ENCODE measurements around the gene WNT8A. TPM values are rescaled to one million over a fixed set of nuclear protein-coding genes. Genes with fewer than 3 reads are reported as not detected.

WNT8A gene
- total RNA-seq, 1 experiment from 2014 or later, result not detected

- no peaks in the 10 kb centered on the region for H3K4me1 ChIP-seq (ENCODE audit: control insufficient read depth, insufficient read depth, low read length)
- no TSS peak for BruUV-seq (replicated peaks)
- H3K27me3 ChIP-seq (ENCODE audit: control insufficient read depth, insufficient read depth, low read length), result peaks cover 3% of the 10 kb centered on the region; the same call in 1 of the 2 replicates
- no peak overlapping the region for H3K27ac ChIP-seq (ENCODE audit: low read length)
- H3K9me3 ChIP-seq (ENCODE audit: control insufficient read depth, insufficient read depth, low read depth, low read length), result no peaks in the 10 kb centered on the region
- intact Hi-C loops (cut with micrococcal nuclease; ENCODE audit: unreplicated experiment) (no loop called here), in situ Hi-C loops (cut with HindIII; ENCODE audit: low pct_unique_long_range_greater_than_20kb, low sequenced_read_pairs) (no loop called here)
- ChIA-PET POLR2A (no interaction called here), CTCF (no interaction called here)
- DNase-seq (ENCODE audit: low read depth, low spot score) (no peak), ATAC-seq (peak; percentile 60; the same call in 1 of the 2 replicates)
- H3K36me3 ChIP-seq (ENCODE audit: control insufficient read depth, insufficient read depth, low read length), result no peaks in the 10 kb centered on the region
- no peak overlapping the region for H3K4me3 ChIP-seq (ENCODE audit: low read depth in 2 of 2, low read length in 2 of 2)
- no peak for TF ChIP-seq REST (IDR thresholded peaks at IDR 0.05; ENCODE audit: insufficient read depth in 1 of 2, low read depth in 2 of 2, low read length in 1 of 2)
- no peak for TF ChIP-seq POLR2AphosphoS5 (IDR thresholded peaks at IDR 0.05; ENCODE audit: low read depth, low read length)
- no peak for TF ChIP-seq CTCF (IDR thresholded peaks at IDR 0.05)
- TF ChIP-seq TCF7L2 (IDR thresholded peaks at IDR 0.05; ENCODE audit: low read depth, low read length), result no peak
- no peak for TF ChIP-seq SIN3A (IDR thresholded peaks at IDR 0.05; ENCODE audit: borderline replicate concordance, insufficient read depth, low read depth, low read length)
Observed at GRCh38 chr5:138096997-138097828, 13.4 kb downstream of the WNT8A start.

GRCh38 chr5:138102454-138103318 lies 18.9 kb downstream of the WNT8A start:
- DNase-seq (ENCODE audit: low read depth, low spot score), result no peak
- Histone ChIP-seq H3K36me3 (ENCODE audit: control insufficient read depth, insufficient read depth, low read length) (no peaks in the 10 kb centered on the region), H3K9me3 (ENCODE audit: control insufficient read depth, insufficient read depth, low read depth, low read length) (no peaks in the 10 kb centered on the region), H3K4me3 (ENCODE audit: low read depth in 2 of 2, low read length in 2 of 2) (no peak overlapping the region), H3K27ac (ENCODE audit: low read length) (no peak overlapping the region), H3K27me3 (ENCODE audit: control insufficient read depth, insufficient read depth, low read length) (no peaks in the 10 kb centered on the region), H3K4me1 (ENCODE audit: control insufficient read depth, insufficient read depth, low read length) (no peaks in the 10 kb centered on the region)
- no peak for TF ChIP-seq POLR2AphosphoS5 (IDR thresholded peaks at IDR 0.05; ENCODE audit: low read depth, low read length)
- TF ChIP-seq REST (IDR thresholded peaks at IDR 0.05; ENCODE audit: insufficient read depth in 1 of 2, low read depth in 2 of 2, low read length in 1 of 2), result no peak
- TF ChIP-seq SIN3A (IDR thresholded peaks at IDR 0.05; ENCODE audit: borderline replicate concordance, insufficient read depth, low read depth, low read length), result no peak
- no peak for TF ChIP-seq TCF7L2 (IDR thresholded peaks at IDR 0.05; ENCODE audit: low read depth, low read length)
- TF ChIP-seq CTCF (IDR thresholded peaks at IDR 0.05), result no peak
- POLR2A ChIA-PET, result no interaction called here
- no TSS peak for BruUV-seq (replicated peaks)
- in situ Hi-C loops (cut with HindIII; ENCODE audit: low pct_unique_long_range_greater_than_20kb, low sequenced_read_pairs), result no loop called here
- CTCF ChIA-PET, result no interaction called here
- ATAC-seq, result no peak
- intact Hi-C loops (cut with micrococcal nuclease; ENCODE audit: unreplicated experiment), result no loop called here
